ENCODE data around the gene FMNL1. TPM values are rescaled to one million over a fixed set of nuclear protein-coding genes. Genes with fewer than 3 reads are reported as not detected.
"Not testable (repeated sequence)": the region's sequence is repeated elsewhere in the genome, so short reads cannot be mapped to it uniquely, and the experiment has no call there.

The FMNL1 gene
- total and polyA plus RNA-seq, 4 donors = 1.5 to 7.4 (median 4.8) TPM

DNA sequence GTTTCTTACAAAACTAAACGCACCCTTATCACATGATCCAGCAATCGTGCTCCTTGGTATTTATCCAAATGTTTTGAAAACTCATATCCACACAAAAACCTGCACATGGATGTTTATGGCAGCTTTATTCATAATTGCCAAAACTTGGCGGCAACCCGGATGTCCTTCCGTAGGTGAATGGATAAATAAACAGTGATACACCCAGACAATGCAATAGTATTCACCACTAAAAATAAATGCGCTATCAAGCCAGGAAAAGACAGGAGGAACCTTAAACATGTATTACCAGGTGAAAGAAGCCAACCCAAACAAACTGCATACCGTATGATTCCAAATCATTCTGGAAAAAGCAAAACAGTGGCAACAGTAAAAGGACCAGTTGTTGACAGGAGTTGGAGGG is 30.2 kb downstream of the FMNL1 start:
- DNase-seq (ENCODE audit: low spot score) = no peak

DNA sequence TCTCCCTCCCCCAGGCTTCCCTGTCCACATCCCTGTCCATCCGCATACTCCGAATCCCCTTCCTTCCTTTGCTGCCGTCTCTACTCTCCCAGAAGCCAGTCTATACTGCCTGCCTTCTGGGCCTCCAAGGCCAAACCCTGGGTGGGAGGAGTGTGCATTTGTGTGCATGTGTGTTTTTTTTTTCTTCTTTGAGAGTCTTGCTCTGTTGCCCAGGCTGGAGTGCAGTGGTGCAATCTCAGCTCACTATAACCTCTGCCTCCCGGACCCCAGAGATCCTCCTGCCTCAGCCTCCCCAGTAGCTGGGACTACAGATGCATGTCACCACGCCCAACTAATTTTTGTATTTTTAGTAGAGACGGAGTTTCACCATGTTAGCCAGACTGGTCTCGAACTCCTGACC is 31.6 kb downstream of the FMNL1 start:
- WGBS = 87% methylated on average over 7 of the region's 7 CpGs

More for the DNA sequence above, 30.2 kb downstream of the FMNL1 start:
- H3K4me1 ChIP-seq (ENCODE audit: control insufficient read depth in 4 of 4, insufficient read depth in 4 of 4, low read length in 3 of 4) = peaks cover 1 to 7% (median 4%) of the 10 kb centered on the region in 4 donors
- H3K27me3 ChIP-seq (ENCODE audit: control insufficient read depth in 4 of 4, insufficient read depth in 4 of 4, low read length in 3 of 4) = no peaks in the 10 kb centered on the region
- no peak for TF ChIP-seq GABPA (IDR thresholded peaks at IDR 0.05 in 1 of 2, conservative IDR thresholded peaks at IDR 0.05 in 1 of 2)
- TF ChIP-seq EGR1 (IDR thresholded peaks at IDR 0.05; ENCODE audit: low read depth in 2 of 2) = no peak
- no peak for TF ChIP-seq HNF4A (conservative IDR thresholded peaks at IDR 0.05)
- TF ChIP-seq, protein P1, sequence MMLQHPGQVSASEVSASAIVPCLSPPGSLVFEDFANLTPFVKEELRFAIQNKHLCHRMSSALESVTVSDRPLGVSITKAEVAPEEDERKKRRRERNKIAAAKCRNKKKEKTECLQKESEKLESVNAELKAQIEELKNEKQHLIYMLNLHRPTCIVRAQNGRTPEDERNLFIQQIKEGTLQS (IDR thresholded peaks at IDR 0.05) = no peak
- TF ChIP-seq RAD21 (IDR thresholded peaks at IDR 0.05) = no peak
- no peak overlapping the region for H3K4me3 ChIP-seq (ENCODE audit: low read depth in 1 of 3, low read length in 3 of 3)
- no peak overlapping the region for H3K27ac ChIP-seq (ENCODE audit: low read depth in 1 of 2, low read length in 2 of 2)
- 69% methylated on average over 7 of the region's 7 CpGs for WGBS
- H3K9me3 ChIP-seq (ENCODE audit: control insufficient read depth in 4 of 4, low read length in 3 of 4) = no peaks in the 10 kb centered on the region
- no peak overlapping the region for H3K9ac ChIP-seq (ENCODE audit: low read depth in 1 of 2, low read length in 2 of 2)
- H3K36me3 ChIP-seq (ENCODE audit: control insufficient read depth in 4 of 4, insufficient read depth in 3 of 4, low read depth in 1 of 4, low read length in 3 of 4) = no peaks in the 10 kb centered on the region

DNA sequence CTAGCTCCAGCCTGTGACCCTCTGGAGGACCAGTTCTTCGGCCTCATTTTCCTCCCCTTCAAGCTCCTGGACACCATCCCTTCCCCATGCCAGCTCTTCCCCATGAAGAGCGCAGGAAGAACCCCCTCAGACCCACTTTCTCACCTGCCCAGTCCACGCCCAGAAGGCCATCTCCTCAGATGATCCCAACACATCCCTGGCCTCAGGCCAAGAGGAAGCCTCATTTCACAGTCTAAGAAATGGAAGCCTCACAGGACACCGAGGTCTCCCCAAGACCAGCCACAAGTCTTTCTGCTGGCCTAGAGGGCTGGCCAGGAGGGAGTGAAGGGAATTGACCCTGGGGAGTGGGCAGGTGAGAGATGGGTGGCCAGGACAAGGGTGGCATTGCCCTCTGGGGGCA is 32.2 kb downstream of the FMNL1 start:
- Histone ChIP-seq H3K9me3 (ENCODE audit: control insufficient read depth in 4 of 4, low read length in 3 of 4) (no peaks in the 10 kb centered on the region), H3K9ac (ENCODE audit: low read depth in 1 of 2, low read length in 2 of 2) (no peak overlapping the region), H3K4me3 (ENCODE audit: low read depth in 1 of 3, low read length in 3 of 3) (no peak overlapping the region), H3K27ac (ENCODE audit: low read depth in 1 of 2, low read length in 2 of 2) (no peak overlapping the region), H3K27me3 (ENCODE audit: control insufficient read depth in 4 of 4, insufficient read depth in 4 of 4, low read length in 3 of 4) (no peaks in the 10 kb centered on the region), H3K36me3 (ENCODE audit: control insufficient read depth in 4 of 4, insufficient read depth in 3 of 4, low read depth in 1 of 4, low read length in 3 of 4) (no peaks in the 10 kb centered on the region), H3K4me1 (ENCODE audit: control insufficient read depth in 4 of 4, insufficient read depth in 4 of 4, low read length in 3 of 4) (no peaks in the 10 kb centered on the region)
- 95% methylated on average over 4 of the region's 4 CpGs for WGBS
- DNase-seq (ENCODE audit: low spot score) = no peak
- TF ChIP-seq RAD21 (IDR thresholded peaks at IDR 0.05) (no peak), EGR1 (IDR thresholded peaks at IDR 0.05; ENCODE audit: low read depth in 2 of 2) (no peak), FOXA1 (IDR thresholded peaks at IDR 0.05) (no peak), HNF4G (IDR thresholded peaks at IDR 0.05) (no peak), YY1 (IDR thresholded peaks at IDR 0.05) (no peak), TAF1 (conservative IDR thresholded peaks at IDR 0.05) (no peak), SP1 (IDR thresholded peaks at IDR 0.05) (no peak), FOXA2 (IDR thresholded peaks at IDR 0.05) (no peak), JUND (IDR thresholded peaks at IDR 0.05) (no peak), NR2F2 (IDR thresholded peaks at IDR 0.05) (no peak), RXRA (IDR thresholded peaks at IDR 0.05) (no peak), GABPA (IDR thresholded peaks at IDR 0.05 in 1 of 2, conservative IDR thresholded peaks at IDR 0.05 in 1 of 2) (no peak)
- TF ChIP-seq, protein P2, sequence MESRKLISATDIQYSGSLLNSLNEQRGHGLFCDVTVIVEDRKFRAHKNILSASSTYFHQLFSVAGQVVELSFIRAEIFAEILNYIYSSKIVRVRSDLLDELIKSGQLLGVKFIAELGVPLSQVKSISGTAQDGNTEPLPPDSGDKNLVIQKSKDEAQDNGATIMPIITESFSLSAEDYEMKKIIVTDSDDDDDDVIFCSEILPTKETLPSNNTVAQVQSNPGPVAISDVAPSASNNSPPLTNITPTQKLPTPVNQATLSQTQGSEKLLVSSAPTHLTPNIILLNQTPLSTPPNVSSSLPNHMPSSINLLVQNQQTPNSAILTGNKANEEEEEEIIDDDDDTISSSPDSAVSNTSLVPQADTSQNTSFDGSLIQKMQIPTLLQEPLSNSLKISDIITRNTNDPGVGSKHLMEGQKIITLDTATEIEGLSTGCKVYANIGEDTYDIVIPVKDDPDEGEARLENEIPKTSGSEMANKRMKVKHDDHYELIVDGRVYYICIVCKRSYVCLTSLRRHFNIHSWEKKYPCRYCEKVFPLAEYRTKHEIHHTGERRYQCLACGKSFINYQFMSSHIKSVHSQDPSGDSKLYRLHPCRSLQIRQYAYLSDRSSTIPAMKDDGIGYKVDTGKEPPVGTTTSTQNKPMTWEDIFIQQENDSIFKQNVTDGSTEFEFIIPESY (IDR thresholded peaks at IDR 0.05) = no peak
- TF ChIP-seq, protein P3, sequence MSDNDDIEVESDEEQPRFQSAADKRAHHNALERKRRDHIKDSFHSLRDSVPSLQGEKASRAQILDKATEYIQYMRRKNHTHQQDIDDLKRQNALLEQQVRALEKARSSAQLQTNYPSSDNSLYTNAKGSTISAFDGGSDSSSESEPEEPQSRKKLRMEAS (IDR thresholded peaks at IDR 0.05) = no peak
- TF ChIP-seq, protein P4, sequence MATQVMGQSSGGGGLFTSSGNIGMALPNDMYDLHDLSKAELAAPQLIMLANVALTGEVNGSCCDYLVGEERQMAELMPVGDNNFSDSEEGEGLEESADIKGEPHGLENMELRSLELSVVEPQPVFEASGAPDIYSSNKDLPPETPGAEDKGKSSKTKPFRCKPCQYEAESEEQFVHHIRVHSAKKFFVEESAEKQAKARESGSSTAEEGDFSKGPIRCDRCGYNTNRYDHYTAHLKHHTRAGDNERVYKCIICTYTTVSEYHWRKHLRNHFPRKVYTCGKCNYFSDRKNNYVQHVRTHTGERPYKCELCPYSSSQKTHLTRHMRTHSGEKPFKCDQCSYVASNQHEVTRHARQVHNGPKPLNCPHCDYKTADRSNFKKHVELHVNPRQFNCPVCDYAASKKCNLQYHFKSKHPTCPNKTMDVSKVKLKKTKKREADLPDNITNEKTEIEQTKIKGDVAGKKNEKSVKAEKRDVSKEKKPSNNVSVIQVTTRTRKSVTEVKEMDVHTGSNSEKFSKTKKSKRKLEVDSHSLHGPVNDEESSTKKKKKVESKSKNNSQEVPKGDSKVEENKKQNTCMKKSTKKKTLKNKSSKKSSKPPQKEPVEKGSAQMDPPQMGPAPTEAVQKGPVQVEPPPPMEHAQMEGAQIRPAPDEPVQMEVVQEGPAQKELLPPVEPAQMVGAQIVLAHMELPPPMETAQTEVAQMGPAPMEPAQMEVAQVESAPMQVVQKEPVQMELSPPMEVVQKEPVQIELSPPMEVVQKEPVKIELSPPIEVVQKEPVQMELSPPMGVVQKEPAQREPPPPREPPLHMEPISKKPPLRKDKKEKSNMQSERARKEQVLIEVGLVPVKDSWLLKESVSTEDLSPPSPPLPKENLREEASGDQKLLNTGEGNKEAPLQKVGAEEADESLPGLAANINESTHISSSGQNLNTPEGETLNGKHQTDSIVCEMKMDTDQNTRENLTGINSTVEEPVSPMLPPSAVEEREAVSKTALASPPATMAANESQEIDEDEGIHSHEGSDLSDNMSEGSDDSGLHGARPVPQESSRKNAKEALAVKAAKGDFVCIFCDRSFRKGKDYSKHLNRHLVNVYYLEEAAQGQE (IDR thresholded peaks at IDR 0.05) = no peak
- TF ChIP-seq, protein P5, sequence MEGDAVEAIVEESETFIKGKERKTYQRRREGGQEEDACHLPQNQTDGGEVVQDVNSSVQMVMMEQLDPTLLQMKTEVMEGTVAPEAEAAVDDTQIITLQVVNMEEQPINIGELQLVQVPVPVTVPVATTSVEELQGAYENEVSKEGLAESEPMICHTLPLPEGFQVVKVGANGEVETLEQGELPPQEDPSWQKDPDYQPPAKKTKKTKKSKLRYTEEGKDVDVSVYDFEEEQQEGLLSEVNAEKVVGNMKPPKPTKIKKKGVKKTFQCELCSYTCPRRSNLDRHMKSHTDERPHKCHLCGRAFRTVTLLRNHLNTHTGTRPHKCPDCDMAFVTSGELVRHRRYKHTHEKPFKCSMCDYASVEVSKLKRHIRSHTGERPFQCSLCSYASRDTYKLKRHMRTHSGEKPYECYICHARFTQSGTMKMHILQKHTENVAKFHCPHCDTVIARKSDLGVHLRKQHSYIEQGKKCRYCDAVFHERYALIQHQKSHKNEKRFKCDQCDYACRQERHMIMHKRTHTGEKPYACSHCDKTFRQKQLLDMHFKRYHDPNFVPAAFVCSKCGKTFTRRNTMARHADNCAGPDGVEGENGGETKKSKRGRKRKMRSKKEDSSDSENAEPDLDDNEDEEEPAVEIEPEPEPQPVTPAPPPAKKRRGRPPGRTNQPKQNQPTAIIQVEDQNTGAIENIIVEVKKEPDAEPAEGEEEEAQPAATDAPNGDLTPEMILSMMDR (IDR thresholded peaks at IDR 0.05; ENCODE audit: low read depth, low read length, missing input control) = no peak
- TF ChIP-seq, protein P1 (IDR thresholded peaks at IDR 0.05) = no peak

More for the DNA sequence above, 31.6 kb downstream of the FMNL1 start:
- not testable (repeated sequence) for H3K4me3 ChIP-seq (ENCODE audit: low read depth in 1 of 3, low read length in 3 of 3); H3K27me3 ChIP-seq (ENCODE audit: control insufficient read depth in 4 of 4, insufficient read depth in 4 of 4, low read length in 3 of 4); H3K9ac ChIP-seq (ENCODE audit: low read depth in 1 of 2, low read length in 2 of 2); DNase-seq (ENCODE audit: low spot score); H3K27ac ChIP-seq (ENCODE audit: low read depth in 1 of 2, low read length in 2 of 2); H3K4me1 ChIP-seq (ENCODE audit: control insufficient read depth in 4 of 4, insufficient read depth in 4 of 4, low read length in 3 of 4); H3K36me3 ChIP-seq (ENCODE audit: control insufficient read depth in 4 of 4, insufficient read depth in 3 of 4, low read depth in 1 of 4, low read length in 3 of 4); H3K9me3 ChIP-seq (ENCODE audit: control insufficient read depth in 4 of 4, low read length in 3 of 4)

Measured in liver (tissue), 9 donors.